Chondrocyte (in vitro differentiated cells): ENCODE data around the gene SYNJ2. TPM values are rescaled to one million over a fixed set of nuclear protein-coding genes. Genes with fewer than 3 reads are reported as not detected.

Experiments
- DNase-seq: peaks from one replicate; pipeline ENCODE4 v3.0.0; 2021; ENCODE audit warnings: mixed read lengths, low spot score
- H3K27ac Mint-ChIP-seq: one replicate; pipeline ENCODE4 v1.8.0; 2021; ENCODE audit warnings: mild to moderate bottlenecking, moderate library complexity, mixed read lengths; ENCODE audit not compliant: unreplicated experiment
- H3K27me3 Mint-ChIP-seq: 2 replicates; pipeline ENCODE4 v1.8.0; 2021; ENCODE audit warnings: low read depth, mixed read lengths
- H3K36me3 Mint-ChIP-seq: 2 replicates; pipeline ENCODE4 v1.8.0; 2021; ENCODE audit warnings: low read depth, mixed read lengths
- H3K4me1 Mint-ChIP-seq: 2 replicates; pipeline ENCODE4 v1.8.0; 2021; ENCODE audit warnings: low read depth, mild to moderate bottlenecking, mixed read lengths
- H3K4me3 Mint-ChIP-seq: one replicate; pipeline ENCODE4 v1.8.0; 2021; ENCODE audit warnings: mild to moderate bottlenecking, moderate library complexity, mixed read lengths; ENCODE audit not compliant: unreplicated experiment
- H3K9me3 Mint-ChIP-seq: 2 replicates; pipeline ENCODE4 v1.8.0; 2021; ENCODE audit warnings: low read depth, mixed read lengths
- CTCF ChIP-seq: fragments of 200-600 bp; sonication (generic); IDR thresholded peaks from 2 replicates; pipeline ENCODE4 v1.5.0; 2021; ENCODE audit warnings: antibody characterized with exemption, mild to moderate bottlenecking, moderate library complexity
- total RNA-seq: library from RNA; stranded (reverse); gene quantifications from 3 replicates; pipeline ENCODE4 v1.2.1, GENCODE V29; 2021

Gene SYNJ2
- total RNA-seq, 1 donor from 2014 or later: 53.1 TPM

- Mint-ChIP-seq H3K27ac (no peak overlapping the region), H3K4me1 (peaks cover 64% of the 10 kb centered on the region), H3K36me3 (peaks cover 12% of the 10 kb centered on the region), H3K9me3 (no peaks in the 10 kb centered on the region), H3K27me3 (no peaks in the 10 kb centered on the region), H3K4me3 (no peak overlapping the region)
- peak; percentile 77 for DNase-seq
- no peak for TF ChIP-seq CTCF
Observed at GRCh38 chr6:158021376-158021775, 39.7 kb downstream of the SYNJ2 start.

- no peak for TF ChIP-seq CTCF
- no peaks in the 10 kb centered on the region for H3K9me3 Mint-ChIP-seq
- no peak overlapping the region for H3K27ac Mint-ChIP-seq
- peak; percentile 86 for DNase-seq
- no peak overlapping the region for H3K4me3 Mint-ChIP-seq
- no peaks in the 10 kb centered on the region for H3K27me3 Mint-ChIP-seq
- peaks cover 64% of the 10 kb centered on the region for H3K4me1 Mint-ChIP-seq
- peaks cover 12% of the 10 kb centered on the region for H3K36me3 Mint-ChIP-seq
Observed at GRCh38 chr6:158021814-158022748, 40.4 kb downstream of the SYNJ2 start.

GRCh38 chr6:158022749-158023596 lies 41.3 kb downstream of the SYNJ2 start:
- DNase-seq: peak; percentile 73
- Mint-ChIP-seq H3K36me3 (peaks cover 12% of the 10 kb centered on the region), H3K4me1 (peaks cover 64% of the 10 kb centered on the region), H3K4me3 (no peak overlapping the region), H3K9me3 (no peaks in the 10 kb centered on the region), H3K27me3 (no peaks in the 10 kb centered on the region), H3K27ac (peak overlapping the region; percentile 8)
- no peak for TF ChIP-seq CTCF

GRCh38 chr6:158023597-158023939 lies 41.9 kb downstream of the SYNJ2 start:
- Mint-ChIP-seq H3K9me3 (no peaks in the 10 kb centered on the region), H3K36me3 (peaks cover 12% of the 10 kb centered on the region), H3K27ac (no peak overlapping the region), H3K27me3 (no peaks in the 10 kb centered on the region), H3K4me1 (peaks cover 63% of the 10 kb centered on the region), H3K4me3 (no peak overlapping the region)
- DNase-seq: no peak
- no peak for TF ChIP-seq CTCF

GRCh38 chr6:158024566-158025297 lies 43.1 kb downstream of the SYNJ2 start:
- DNase-seq: peak; percentile 43
- Mint-ChIP-seq H3K4me3 (no peak overlapping the region), H3K27me3 (no peaks in the 10 kb centered on the region), H3K36me3 (peaks cover 12% of the 10 kb centered on the region), H3K27ac (no peak overlapping the region), H3K9me3 (no peaks in the 10 kb centered on the region), H3K4me1 (peaks cover 58% of the 10 kb centered on the region)
- TF ChIP-seq CTCF: no peak
